ENCODE data around the gene ZDHHC11B. TPM values are rescaled to one million over a fixed set of nuclear protein-coding genes. Genes with fewer than 3 reads are reported as not detected.

The ZDHHC11B gene
- total RNA-seq, 1 donor from 2014 or later, result 0.64 TPM

DNA sequence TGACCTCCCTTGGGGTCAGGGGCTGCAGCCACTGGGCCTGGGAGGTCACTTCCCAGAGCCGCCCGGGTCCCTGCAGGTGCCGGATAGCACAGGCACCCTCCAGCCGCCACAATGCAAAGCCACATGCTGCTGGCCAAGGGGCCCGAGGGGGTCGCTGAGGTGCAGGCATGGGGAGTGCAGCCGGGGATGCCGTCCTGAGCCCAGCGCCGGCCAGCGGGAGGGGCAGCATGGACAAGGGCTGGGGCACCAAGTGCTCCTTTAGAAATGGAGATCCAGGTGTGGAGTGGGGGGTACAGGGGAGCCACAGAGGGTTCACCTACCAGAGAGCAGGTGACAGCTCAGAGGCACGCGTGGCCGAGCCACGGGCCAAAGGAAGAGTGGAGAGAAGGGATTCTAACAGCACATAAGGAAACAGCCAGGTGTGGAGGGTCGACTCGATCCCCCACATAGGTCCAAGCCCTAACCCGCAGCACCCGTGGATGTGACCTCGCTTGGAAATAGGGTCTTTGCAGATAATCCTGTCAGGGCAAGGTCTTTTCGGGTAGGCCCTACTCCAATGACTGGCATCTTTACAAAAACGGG lies 24.7 kb downstream of the ZDHHC11B start:
- H3K4me1 ChIP-seq, result no peaks in the 10 kb centered on the region
- H3K4me3 ChIP-seq, result no peak overlapping the region
- no peaks in the 10 kb centered on the region for H3K27me3 ChIP-seq
- intact Hi-C loops (cut with DNase I), result no loop called here
- H3K9me3 ChIP-seq, result no peaks in the 10 kb centered on the region
- H3K36me3 ChIP-seq, result no peaks in the 10 kb centered on the region
- TF ChIP-seq, protein P1, sequence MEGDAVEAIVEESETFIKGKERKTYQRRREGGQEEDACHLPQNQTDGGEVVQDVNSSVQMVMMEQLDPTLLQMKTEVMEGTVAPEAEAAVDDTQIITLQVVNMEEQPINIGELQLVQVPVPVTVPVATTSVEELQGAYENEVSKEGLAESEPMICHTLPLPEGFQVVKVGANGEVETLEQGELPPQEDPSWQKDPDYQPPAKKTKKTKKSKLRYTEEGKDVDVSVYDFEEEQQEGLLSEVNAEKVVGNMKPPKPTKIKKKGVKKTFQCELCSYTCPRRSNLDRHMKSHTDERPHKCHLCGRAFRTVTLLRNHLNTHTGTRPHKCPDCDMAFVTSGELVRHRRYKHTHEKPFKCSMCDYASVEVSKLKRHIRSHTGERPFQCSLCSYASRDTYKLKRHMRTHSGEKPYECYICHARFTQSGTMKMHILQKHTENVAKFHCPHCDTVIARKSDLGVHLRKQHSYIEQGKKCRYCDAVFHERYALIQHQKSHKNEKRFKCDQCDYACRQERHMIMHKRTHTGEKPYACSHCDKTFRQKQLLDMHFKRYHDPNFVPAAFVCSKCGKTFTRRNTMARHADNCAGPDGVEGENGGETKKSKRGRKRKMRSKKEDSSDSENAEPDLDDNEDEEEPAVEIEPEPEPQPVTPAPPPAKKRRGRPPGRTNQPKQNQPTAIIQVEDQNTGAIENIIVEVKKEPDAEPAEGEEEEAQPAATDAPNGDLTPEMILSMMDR (IDR thresholded peaks at IDR 0.05), result no peak
- DNase-seq (ENCODE audit: low spot score in 2 of 2), result no peak
- H3K27ac ChIP-seq, result no peak overlapping the region

DNA sequence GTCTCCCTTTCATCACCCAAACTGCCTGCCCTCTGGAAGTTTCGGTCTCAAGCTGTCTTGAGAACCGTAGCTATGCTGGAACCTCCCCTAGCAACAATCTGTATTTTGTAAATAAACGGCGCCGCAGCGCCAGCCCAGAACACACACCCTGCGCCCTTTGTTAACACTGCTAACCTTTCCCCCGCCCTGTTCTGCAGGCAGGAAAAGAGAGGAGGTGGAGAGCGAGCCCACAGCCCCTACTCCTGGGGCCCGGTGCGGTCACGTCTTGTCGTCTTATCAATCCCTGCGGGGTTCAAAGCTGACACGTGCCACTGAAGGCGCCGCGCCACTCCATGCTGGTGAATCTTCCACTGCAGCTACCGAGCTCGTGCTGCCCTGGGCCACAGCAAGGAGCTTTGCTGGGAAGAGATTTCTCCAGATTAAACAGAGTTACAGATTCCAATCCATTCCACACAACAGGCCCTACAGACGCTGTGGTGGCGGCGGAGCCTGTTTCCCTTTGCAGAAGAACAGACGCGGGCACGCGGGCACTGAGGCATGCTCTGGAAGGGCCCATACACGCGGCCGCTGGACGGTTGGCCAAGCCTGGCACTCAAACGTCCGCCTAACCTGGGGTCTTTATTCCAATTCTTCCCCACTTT lies 25.3 kb downstream of the ZDHHC11B start:
- Histone ChIP-seq H3K27me3 (no peaks in the 10 kb centered on the region), H3K36me3 (no peaks in the 10 kb centered on the region), H3K4me3 (peak overlapping the region in 1 of 2 donors; percentile 3), H3K9me3 (no peaks in the 10 kb centered on the region), H3K4me1 (no peaks in the 10 kb centered on the region), H3K27ac (no peak overlapping the region)
- TF ChIP-seq, protein P1 (IDR thresholded peaks at IDR 0.05), result no peak
- DNase-seq (ENCODE audit: low spot score in 2 of 2), result peak in 1 of 2 donors; percentile 67
- intact Hi-C loops (cut with DNase I), result no loop called here

DNA sequence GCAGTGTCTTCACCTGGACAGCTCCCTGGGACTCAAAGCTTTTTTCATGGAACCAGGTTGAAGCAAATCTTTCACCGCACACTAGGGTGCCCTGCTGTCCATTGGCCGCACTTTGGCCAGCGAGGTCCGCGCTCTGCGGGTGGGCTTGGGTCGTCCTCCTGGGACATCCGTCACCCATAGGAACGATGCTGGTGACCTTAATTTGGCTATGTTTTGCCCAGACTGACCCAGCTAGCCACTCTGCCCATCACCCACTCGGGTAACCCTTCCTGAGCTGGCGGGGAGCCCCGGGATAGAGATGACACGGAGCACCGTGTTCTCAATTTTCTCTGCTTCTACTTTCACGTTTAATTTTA lies 25.9 kb downstream of the ZDHHC11B start:
- Histone ChIP-seq H3K4me3 (peak overlapping the region in 1 of 2 donors; percentile 3), H3K36me3 (no peaks in the 10 kb centered on the region), H3K27ac (no peak overlapping the region), H3K27me3 (no peaks in the 10 kb centered on the region), H3K4me1 (no peaks in the 10 kb centered on the region), H3K9me3 (no peaks in the 10 kb centered on the region)
- TF ChIP-seq, protein P1 (IDR thresholded peaks at IDR 0.05), result no peak
- intact Hi-C loops (cut with DNase I), result no loop called here
- no peak for DNase-seq (ENCODE audit: low spot score in 2 of 2)

DNA sequence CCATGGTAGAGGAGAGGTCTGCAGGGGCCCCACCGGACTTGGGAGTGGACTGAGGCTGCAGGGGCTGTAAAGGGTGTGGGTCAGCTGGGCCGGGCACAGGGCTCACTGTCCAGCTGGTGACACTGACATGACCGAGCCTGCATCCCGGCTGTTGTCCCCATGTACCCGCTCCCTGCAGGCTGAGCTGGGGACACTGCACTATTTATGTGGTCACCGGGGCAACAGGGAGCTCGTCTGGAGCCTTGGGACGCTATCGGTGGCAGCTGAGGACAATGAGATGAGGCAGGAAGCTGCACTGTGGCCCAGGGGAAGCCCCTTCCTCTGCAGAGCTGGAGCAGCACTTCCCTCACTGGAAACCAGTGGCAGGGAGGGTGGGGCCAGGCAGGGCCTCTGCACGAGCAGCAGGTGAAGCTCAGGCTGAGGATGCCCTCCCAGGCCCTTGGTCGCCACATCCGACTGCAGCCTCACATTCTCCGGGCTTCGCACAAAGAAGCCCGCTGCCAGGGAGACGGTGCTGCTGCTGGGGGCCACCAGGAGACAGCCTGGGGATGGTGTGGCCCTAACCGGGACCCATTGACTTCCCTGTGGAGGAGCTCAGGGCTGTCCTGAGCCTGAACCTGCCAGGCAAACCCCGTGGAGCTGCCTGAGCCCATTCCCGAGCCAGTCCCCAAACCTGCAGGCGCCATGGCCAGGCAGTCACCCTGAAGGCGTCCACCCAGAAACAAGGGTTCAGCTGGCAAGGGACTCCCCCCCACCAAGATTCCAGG lies 26.4 kb downstream of the ZDHHC11B start:
- Histone ChIP-seq H3K4me1 (no peaks in the 10 kb centered on the region), H3K4me3 (no peak overlapping the region), H3K27ac (no peak overlapping the region), H3K27me3 (no peaks in the 10 kb centered on the region), H3K9me3 (no peaks in the 10 kb centered on the region), H3K36me3 (no peaks in the 10 kb centered on the region)
- TF ChIP-seq, protein P1 (IDR thresholded peaks at IDR 0.05), result no peak
- DNase-seq (ENCODE audit: low spot score in 2 of 2), result peak in 1 of 2 donors; percentile 63
- intact Hi-C loops (cut with DNase I), result no loop called here

DNA sequence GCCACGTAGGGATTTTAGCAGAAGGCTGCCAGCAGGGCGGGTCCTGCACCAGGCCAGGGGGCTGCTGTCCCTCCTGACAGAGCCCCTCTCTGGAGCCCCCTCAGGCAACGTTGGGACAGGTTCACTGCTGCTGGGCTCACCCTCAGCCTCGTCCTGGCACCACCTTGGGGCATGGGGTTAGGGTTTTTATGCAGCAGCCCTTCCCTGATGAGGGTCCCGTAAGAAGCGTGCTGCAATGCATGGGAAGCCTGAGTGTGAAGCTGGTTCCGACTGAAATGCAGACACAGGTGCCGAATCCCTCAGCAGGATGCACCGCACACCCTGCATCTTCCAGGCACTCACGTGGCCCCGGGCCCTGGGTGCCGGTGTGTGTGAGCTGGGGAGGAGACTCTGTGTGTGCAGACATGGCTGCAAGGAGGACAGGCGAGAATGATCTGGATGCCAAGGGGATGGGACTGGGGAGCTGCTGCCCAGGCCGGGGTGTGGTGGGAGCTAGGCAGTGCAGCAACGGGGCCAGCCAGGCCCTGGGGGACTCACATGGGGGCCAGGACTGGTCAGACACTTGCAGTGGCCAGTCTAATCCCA lies 27.1 kb downstream of the ZDHHC11B start:
- peak in 1 of 2 donors; percentile 58 for DNase-seq (ENCODE audit: low spot score in 2 of 2)
- H3K27ac ChIP-seq, result no peak overlapping the region
- no peaks in the 10 kb centered on the region for H3K27me3 ChIP-seq
- H3K9me3 ChIP-seq, result no peaks in the 10 kb centered on the region
- TF ChIP-seq, protein P1 (IDR thresholded peaks at IDR 0.05), result no peak
- H3K4me1 ChIP-seq, result no peaks in the 10 kb centered on the region
- H3K36me3 ChIP-seq, result no peaks in the 10 kb centered on the region
- intact Hi-C loops (cut with DNase I), result no loop called here
- H3K4me3 ChIP-seq, result no peak overlapping the region

Data from ascending aorta (tissue), 2 donors.